ENCODE results near the gene RNFT2.

RNFT2 gene
- total RNA-seq, result 3.7 to 5.7 reads per million in 2 donors

GRCh38 chr12:116737774-116738657 lies at the start of gene RNFT2, which contains the start of gene SPRING1:
Gene RNFT2 (plus strand): TSS chr12:116738315. CDS start chr12:116740498, 2,183 bp downstream.
Gene SPRING1 (minus strand): TSS chr12:116738069. CDS start chr12:116737900, 169 bp downstream.
- DNase-seq, result peak; percentile 97 to 100 (median 99)

- DNase-seq, result no peak
These were observed 48.6 kb upstream of the RNFT2 start for GRCh38 chr12:116689521-116689920.

GRCh38 chr12:116689979-116690744 lies 48.0 kb upstream of the RNFT2 start:
- no peak for DNase-seq

- DNase-seq, result no peak
These were observed 46.9 kb upstream of the RNFT2 start for GRCh38 chr12:116691205-116691604.

- DNase-seq, result no peak
These were observed 46.5 kb upstream of the RNFT2 start for GRCh38 chr12:116691636-116692035.

- DNase-seq, result no peak
These were observed 45.5 kb upstream of the RNFT2 start for GRCh38 chr12:116692605-116693004.

GRCh38 chr12:116693286-116694227 lies 44.6 kb upstream of the RNFT2 start:
- no peak for DNase-seq

GRCh38 chr12:116694653-116695463 lies 43.3 kb upstream of the RNFT2 start:
- DNase-seq, result no peak

- DNase-seq, result no peak
These were observed 42.7 kb upstream of the RNFT2 start for GRCh38 chr12:116695464-116695725.

GRCh38 chr12:116697305-116697704 lies 40.8 kb upstream of the RNFT2 start:
- DNase-seq, result peak in 1 of 5 experiments; percentile 26

GRCh38 chr12:116697716-116698115 lies 40.4 kb upstream of the RNFT2 start:
- DNase-seq, result no peak

- DNase-seq, result no peak
These were observed 40.0 kb upstream of the RNFT2 start for GRCh38 chr12:116698116-116698515.

- no peak for DNase-seq
These were observed 39.5 kb upstream of the RNFT2 start for GRCh38 chr12:116698554-116699075.

GRCh38 chr12:116700066-116700465 lies 38.0 kb upstream of the RNFT2 start:
- no peak for DNase-seq

GRCh38 chr12:116701432-116701831 lies 36.7 kb upstream of the RNFT2 start:
- no peak for DNase-seq

GRCh38 chr12:116703214-116703795 lies 34.8 kb upstream of the RNFT2 start:
- peak in 4 of 5 experiments; percentile 25 to 60 (median 44) for DNase-seq

- DNase-seq, result no peak
These were observed 30.4 kb upstream of the RNFT2 start for GRCh38 chr12:116707751-116708150.

GRCh38 chr12:116708826-116709756 lies 29.0 kb upstream of the RNFT2 start:
- peak in 4 of 5 experiments; percentile 4 to 70 (median 14) for DNase-seq

- no peak for DNase-seq
These were observed 28.3 kb upstream of the RNFT2 start for GRCh38 chr12:116709768-116710167.
